Right atrium auricular region (tissue), 2 donors: ENCODE results near the gene QPCTL. TPM values are rescaled to one million over a fixed set of nuclear protein-coding genes. Genes with fewer than 3 reads are reported as not detected.

Experiments used
- DNase-seq: peaks from one replicate; pipeline ENCODE4 v3.0.0-alpha.2; 2019; ENCODE audit warnings: low spot score
- H3K27ac ChIP-seq, 2 donors: fragments of 200-600 bp; sonication (generic); 1 replicate in 1 of 2; 2 replicates in 1 of 2; pipeline ENCODE4 v1.5.1; 2016 to 2019
- H3K27me3 ChIP-seq, 2 donors: fragments of 200-600 bp; sonication (generic); one replicate each; pipeline versions ENCODE4 v1.5.1 to v1.6.0; 2017 to 2019
- H3K36me3 ChIP-seq: fragments of 200-600 bp; sonication (generic); one replicate; pipeline ENCODE4 v1.5.1; 2016
- H3K4me1 ChIP-seq, 2 donors: fragments of 200-600 bp; sonication (generic); one replicate each; pipeline versions ENCODE4 v1.5.1 to v1.6.0; 2017 to 2019
- H3K4me3 ChIP-seq, 2 donors: fragments of 200-600 bp; sonication (generic); 1 replicate in 1 of 2; 2 replicates in 1 of 2; pipeline ENCODE4 v1.5.1; 2017 to 2019; ENCODE audit warnings: mild to moderate bottlenecking in 1 of 2, moderate library complexity in 1 of 2
- H3K9me3 ChIP-seq, 2 donors: fragments of 200-600 bp; sonication (generic); one replicate each; pipeline ENCODE4 v1.5.1; 2019
- CTCF ChIP-seq, 2 donors: fragments of 200-600 bp; sonication (generic); IDR thresholded peaks; one replicate each; pipeline ENCODE4 v1.5.1; 2019; ENCODE audit warnings: antibody characterized with exemption in 2 of 2
- total RNA-seq, 2 donors: library from RNA; depleted of rRNA; stranded (reverse); fragments of >200 nt; gene quantifications; one replicate each; pipeline ENCODE4 v1.1.0, GENCODE V29; 2016

Gene QPCTL
- total RNA-seq, 2 donors from 2014 or later, result 2.4 to 3.0 TPM

GRCh38 chr19:45710356-45711130 lies 18.1 kb downstream of the QPCTL start:
- peak overlapping the region; percentile 61 to 80 for H3K27ac ChIP-seq
- H3K36me3 ChIP-seq, result peaks cover 19% of the 10 kb centered on the region
- no peak overlapping the region for H3K4me3 ChIP-seq
- H3K27me3 ChIP-seq, result no peaks in the 10 kb centered on the region
- no peak for TF ChIP-seq CTCF (IDR thresholded peaks at IDR 0.05)
- no peaks in the 10 kb centered on the region for H3K9me3 ChIP-seq
- peaks cover 0 to 4% of the 10 kb centered on the region in 2 donors for H3K4me1 ChIP-seq
- DNase-seq, result no peak

- H3K27me3 ChIP-seq, result no peaks in the 10 kb centered on the region
- H3K36me3 ChIP-seq, result peaks cover 19% of the 10 kb centered on the region
- no peak for TF ChIP-seq CTCF (IDR thresholded peaks at IDR 0.05)
- H3K4me1 ChIP-seq, result peaks cover 0 to 14% of the 10 kb centered on the region in 2 donors
- DNase-seq, result peak; percentile 66
- peak overlapping the region; percentile 61 to 80 for H3K27ac ChIP-seq
- no peak overlapping the region for H3K4me3 ChIP-seq
- H3K9me3 ChIP-seq, result no peaks in the 10 kb centered on the region
These were observed 19.6 kb downstream of the QPCTL start for GRCh38 chr19:45711851-45712698.

GRCh38 chr19:45712699-45713067 lies 20.2 kb downstream of the QPCTL start:
- Histone ChIP-seq H3K9me3 (no peaks in the 10 kb centered on the region), H3K4me1 (peaks cover 0 to 14% of the 10 kb centered on the region in 2 donors), H3K36me3 (peaks cover 19% of the 10 kb centered on the region), H3K27ac (peak overlapping the region; percentile 61 to 80), H3K4me3 (no peak overlapping the region), H3K27me3 (no peaks in the 10 kb centered on the region)
- DNase-seq, result no peak
- TF ChIP-seq CTCF (IDR thresholded peaks at IDR 0.05), result no peak

GRCh38 chr19:45713141-45713540 lies 20.7 kb downstream of the QPCTL start:
- H3K27ac ChIP-seq, result peak overlapping the region; percentile 61 to 80
- no peaks in the 10 kb centered on the region for H3K27me3 ChIP-seq
- H3K36me3 ChIP-seq, result peaks cover 19% of the 10 kb centered on the region
- DNase-seq, result no peak
- H3K4me3 ChIP-seq, result no peak overlapping the region
- no peak for TF ChIP-seq CTCF (IDR thresholded peaks at IDR 0.05)
- peaks cover 0 to 19% of the 10 kb centered on the region in 2 donors for H3K4me1 ChIP-seq
- no peaks in the 10 kb centered on the region for H3K9me3 ChIP-seq

GRCh38 chr19:45715139-45715538 lies 22.7 kb downstream of the QPCTL start:
- no peak for DNase-seq
- H3K27ac ChIP-seq, result no peak overlapping the region
- no peaks in the 10 kb centered on the region for H3K27me3 ChIP-seq
- H3K4me1 ChIP-seq, result peaks cover 0 to 22% of the 10 kb centered on the region in 2 donors
- peaks cover 19% of the 10 kb centered on the region for H3K36me3 ChIP-seq
- no peaks in the 10 kb centered on the region for H3K9me3 ChIP-seq
- no peak overlapping the region for H3K4me3 ChIP-seq
- no peak for TF ChIP-seq CTCF (IDR thresholded peaks at IDR 0.05)
